Measurements from ENCODE around the gene TLE3. TPM values are rescaled to one million over a fixed set of nuclear protein-coding genes. Genes with fewer than 3 reads are reported as not detected.

Gene TLE3
- total and polyA plus RNA-seq, 11 donors: 4.8 to 49.6 (median 16.4) TPM

GRCh38 chr15:70077188-70078147 lies 20.2 kb downstream of the TLE3 start:
- no peaks in the 10 kb centered on the region for H3K27me3 ChIP-seq
- peaks cover 3 to 79% (median 53%) of the 10 kb centered on the region in 9 donors for H3K36me3 ChIP-seq
- WGBS, 4 donors: 62 to 67% (median 64%) methylated on average over 12 to 13 of the region's 13 CpGs
- intact Hi-C loops (cut with DNase I): no loop called here
- peak overlapping the region in 1 of 12 donors; percentile 19 for H3K27ac ChIP-seq
- no peak for TF ChIP-seq POLR2A (IDR thresholded peaks at IDR 0.05)
- TF ChIP-seq CTCF (IDR thresholded peaks at IDR 0.05): no peak
- peak; percentile 82 to 91 (median 90) for ATAC-seq
- no peaks in the 10 kb centered on the region for H3K9me3 ChIP-seq
- no peak overlapping the region for H3K4me3 ChIP-seq
- peaks cover 0 to 37% (median 24%) of the 10 kb centered on the region in 12 donors for H3K4me1 ChIP-seq
- peak; percentile 17 to 62 (median 45) for DNase-seq

DNA sequence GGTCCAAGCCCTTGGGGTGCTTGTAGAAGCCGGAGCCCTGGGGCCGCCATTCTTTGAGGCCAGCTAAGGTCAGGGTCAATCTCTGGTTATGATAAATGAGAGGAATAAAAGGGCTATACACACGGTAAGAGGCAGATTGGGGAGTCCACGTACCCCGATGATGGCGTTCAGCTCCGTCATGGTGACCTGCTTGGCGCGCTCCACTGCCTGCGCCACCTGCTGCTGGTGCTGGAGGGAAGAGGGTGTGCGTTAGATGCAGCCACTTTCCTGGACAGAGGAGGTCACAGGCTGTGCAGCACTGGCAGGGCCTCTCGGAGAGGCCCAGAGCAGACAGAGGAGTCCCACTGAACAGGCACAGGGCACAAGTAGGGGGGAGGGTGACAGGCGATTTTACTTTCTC lies 23.3 kb downstream of the TLE3 start:
- ATAC-seq: no peak
- Histone ChIP-seq H3K9me3 (no peaks in the 10 kb centered on the region), H3K4me1 (peaks cover 0 to 46% (median 25%) of the 10 kb centered on the region in 12 donors), H3K36me3 (peaks cover 3 to 81% (median 51%) of the 10 kb centered on the region in 9 donors), H3K27me3 (no peaks in the 10 kb centered on the region), H3K4me3 (no peak overlapping the region), H3K27ac (no peak overlapping the region)
- 95 to 98% (median 96%) methylated on average over 13 of the region's 13 CpGs for WGBS, 4 donors
- DNase-seq: peak in 1 of 5 donors; percentile 43
- intact Hi-C loops (cut with DNase I): no loop called here
- TF ChIP-seq POLR2A (IDR thresholded peaks at IDR 0.05): no peak
- TF ChIP-seq CTCF (IDR thresholded peaks at IDR 0.05): no peak

DNA sequence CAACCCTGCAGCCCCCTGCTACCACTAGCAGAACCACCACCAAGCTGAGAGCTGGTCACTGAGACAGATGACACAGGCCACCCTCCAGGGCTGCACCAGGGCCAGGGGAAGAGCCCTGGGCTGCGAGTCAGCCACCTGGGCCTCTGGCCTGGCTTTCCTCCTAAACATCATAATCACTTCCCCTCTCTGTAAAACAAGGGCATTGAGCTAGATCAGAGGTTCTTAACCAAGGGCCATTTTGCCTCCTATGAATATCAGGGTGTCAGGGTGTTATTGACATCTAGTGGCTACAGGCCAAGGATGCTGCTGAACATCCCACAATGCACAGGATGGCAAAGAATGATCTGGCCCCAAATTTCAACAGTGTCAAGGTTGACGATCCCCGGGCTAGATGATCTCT lies 25.2 kb downstream of the TLE3 start:
- Histone ChIP-seq H3K4me1 (peaks cover 0 to 33% (median 17%) of the 10 kb centered on the region in 12 donors), H3K27ac (no peak overlapping the region), H3K9me3 (no peaks in the 10 kb centered on the region), H3K27me3 (no peaks in the 10 kb centered on the region), H3K36me3 (peaks cover 3 to 95% (median 61%) of the 10 kb centered on the region in 9 donors), H3K4me3 (no peak overlapping the region)
- DNase-seq: no peak
- intact Hi-C loops (cut with DNase I): no loop called here
- no peak for ATAC-seq
- 94 to 97% (median 97%) methylated on average over 3 of the region's 3 CpGs for WGBS, 4 donors
- no peak for TF ChIP-seq POLR2A (IDR thresholded peaks at IDR 0.05)
- TF ChIP-seq CTCF (IDR thresholded peaks at IDR 0.05): no peak

DNA sequence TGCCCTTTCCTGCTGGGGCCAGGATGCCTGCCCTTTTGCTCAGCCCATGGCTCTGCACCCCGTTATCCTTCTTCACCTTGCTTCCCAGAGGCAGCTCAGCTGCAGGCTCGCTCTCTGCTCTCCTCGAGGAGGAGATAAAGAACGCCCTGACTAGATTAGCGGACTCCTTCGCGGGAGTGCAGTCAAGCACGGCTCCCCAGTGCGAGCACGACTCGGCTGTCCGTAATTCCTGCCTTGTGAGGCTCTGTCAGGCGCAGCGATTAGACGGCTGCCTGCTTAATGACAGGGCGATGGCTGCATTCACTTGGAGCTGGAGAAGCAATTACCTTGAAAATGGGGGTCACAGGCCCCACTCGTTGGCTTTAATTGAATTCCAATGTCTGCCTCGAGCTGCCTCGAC lies 25.9 kb downstream of the TLE3 start:
- Histone ChIP-seq H3K36me3 (peaks cover 3 to 100% (median 64%) of the 10 kb centered on the region in 9 donors), H3K9me3 (no peaks in the 10 kb centered on the region), H3K27ac (no peak overlapping the region), H3K4me3 (no peak overlapping the region), H3K4me1 (peaks cover 0 to 27% (median 13%) of the 10 kb centered on the region in 12 donors), H3K27me3 (no peaks in the 10 kb centered on the region)
- ATAC-seq (no peak), DNase-seq (peak in 1 of 5 donors; percentile 33)
- WGBS, 4 donors: 86 to 92% (median 90%) methylated on average over 19 of the region's 19 CpGs
- TF ChIP-seq POLR2A (IDR thresholded peaks at IDR 0.05) (no peak), CTCF (IDR thresholded peaks at IDR 0.05) (no peak)
- intact Hi-C loops (cut with DNase I): no loop called here
